Gastroesophageal sphincter (tissue), 3 donors: Measurements from ENCODE around the gene ELOVL5.

Experiments
- POLR2A ChIP-seq, 2 donors: fragments of 450-650 bp; IDR thresholded peaks; one replicate each; pipeline ENCODE4 v1.6.1; 2017; ENCODE audit warnings: antibody characterized with exemption in 2 of 2, mild to moderate bottlenecking in 2 of 2, moderate library complexity in 1 of 2
- TF ChIP-seq, protein P1 (sequence below), 4 experiments: fragments of 200-600 bp in 2 of 4; fragments of 450-650 bp in 2 of 4; sonication (generic) in 1 of 4; IDR thresholded peaks; one replicate each; pipeline ENCODE4 v1.5.1; 2017 to 2019; ENCODE audit warnings: antibody characterized with exemption in 4 of 4, mild to moderate bottlenecking in 2 of 4, moderate library complexity in 2 of 4

DNA sequence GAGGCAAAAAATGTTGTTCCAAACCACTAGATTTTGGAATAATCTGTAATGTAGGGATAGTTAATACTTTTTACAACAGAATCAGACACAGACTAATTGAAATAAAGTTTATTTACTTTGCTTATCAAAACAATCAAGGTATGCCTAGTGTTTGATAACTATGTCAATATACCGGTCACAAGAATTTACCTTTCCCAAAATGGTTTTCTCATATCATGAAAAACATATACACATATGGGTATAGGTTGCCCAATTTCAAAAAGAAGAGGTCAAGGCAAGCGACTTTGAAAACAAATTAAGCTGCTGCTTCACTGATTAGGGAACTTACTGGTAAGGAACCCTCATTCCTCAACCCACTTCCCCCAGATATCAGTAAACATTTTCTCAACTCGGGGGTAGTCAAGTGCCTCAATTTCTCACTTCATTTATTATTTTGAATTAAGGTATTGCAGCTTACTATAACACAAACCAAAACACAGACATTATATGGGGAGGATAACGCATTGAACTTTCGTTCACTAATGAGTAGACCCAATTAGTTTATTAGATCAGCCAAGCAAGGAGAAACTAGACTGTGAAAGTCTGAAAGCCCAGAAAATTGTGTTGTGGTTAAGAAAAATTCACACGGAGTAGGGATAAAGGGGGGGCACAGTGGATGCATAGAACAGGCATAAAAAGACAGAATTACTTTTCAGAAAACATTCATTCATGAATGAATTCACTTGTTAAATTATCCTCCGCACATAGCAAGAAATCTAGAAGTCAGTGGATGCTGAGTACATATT, 9.0 kb upstream of the ELOVL5 start:
- TF ChIP-seq POLR2A (IDR thresholded peaks at IDR 0.05), result no peak
- TF ChIP-seq, protein P1, sequence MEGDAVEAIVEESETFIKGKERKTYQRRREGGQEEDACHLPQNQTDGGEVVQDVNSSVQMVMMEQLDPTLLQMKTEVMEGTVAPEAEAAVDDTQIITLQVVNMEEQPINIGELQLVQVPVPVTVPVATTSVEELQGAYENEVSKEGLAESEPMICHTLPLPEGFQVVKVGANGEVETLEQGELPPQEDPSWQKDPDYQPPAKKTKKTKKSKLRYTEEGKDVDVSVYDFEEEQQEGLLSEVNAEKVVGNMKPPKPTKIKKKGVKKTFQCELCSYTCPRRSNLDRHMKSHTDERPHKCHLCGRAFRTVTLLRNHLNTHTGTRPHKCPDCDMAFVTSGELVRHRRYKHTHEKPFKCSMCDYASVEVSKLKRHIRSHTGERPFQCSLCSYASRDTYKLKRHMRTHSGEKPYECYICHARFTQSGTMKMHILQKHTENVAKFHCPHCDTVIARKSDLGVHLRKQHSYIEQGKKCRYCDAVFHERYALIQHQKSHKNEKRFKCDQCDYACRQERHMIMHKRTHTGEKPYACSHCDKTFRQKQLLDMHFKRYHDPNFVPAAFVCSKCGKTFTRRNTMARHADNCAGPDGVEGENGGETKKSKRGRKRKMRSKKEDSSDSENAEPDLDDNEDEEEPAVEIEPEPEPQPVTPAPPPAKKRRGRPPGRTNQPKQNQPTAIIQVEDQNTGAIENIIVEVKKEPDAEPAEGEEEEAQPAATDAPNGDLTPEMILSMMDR (IDR thresholded peaks at IDR 0.05), result no peak
